Tibial nerve (tissue), 4 donors: ENCODE results near the gene LCN10.

Experiments
- EP300 ChIP-seq, 2 donors: sonication (generic); formaldehyde crosslinking; IDR thresholded peaks; one replicate each; pipeline ENCODE4 v1.6.1; 2017; ENCODE audit warnings: antibody characterized with exemption in 2 of 2, mild to moderate bottlenecking in 1 of 2
- TF ChIP-seq, protein P1 (sequence below), 5 experiments: fragments of 200-600 bp in 3 of 5; fragments of 450-650 bp in 2 of 5; sonication (generic) in 3 of 5; IDR thresholded peaks; one replicate each; pipeline ENCODE4 v1.5.1; 2016 to 2019; ENCODE audit warnings: antibody characterized with exemption in 5 of 5, mild to moderate bottlenecking in 3 of 5, moderate library complexity in 2 of 5

GRCh38 chr9:136740971-136741882, 1.5 kb downstream of the LCN10 start:
- TF ChIP-seq, protein P1, sequence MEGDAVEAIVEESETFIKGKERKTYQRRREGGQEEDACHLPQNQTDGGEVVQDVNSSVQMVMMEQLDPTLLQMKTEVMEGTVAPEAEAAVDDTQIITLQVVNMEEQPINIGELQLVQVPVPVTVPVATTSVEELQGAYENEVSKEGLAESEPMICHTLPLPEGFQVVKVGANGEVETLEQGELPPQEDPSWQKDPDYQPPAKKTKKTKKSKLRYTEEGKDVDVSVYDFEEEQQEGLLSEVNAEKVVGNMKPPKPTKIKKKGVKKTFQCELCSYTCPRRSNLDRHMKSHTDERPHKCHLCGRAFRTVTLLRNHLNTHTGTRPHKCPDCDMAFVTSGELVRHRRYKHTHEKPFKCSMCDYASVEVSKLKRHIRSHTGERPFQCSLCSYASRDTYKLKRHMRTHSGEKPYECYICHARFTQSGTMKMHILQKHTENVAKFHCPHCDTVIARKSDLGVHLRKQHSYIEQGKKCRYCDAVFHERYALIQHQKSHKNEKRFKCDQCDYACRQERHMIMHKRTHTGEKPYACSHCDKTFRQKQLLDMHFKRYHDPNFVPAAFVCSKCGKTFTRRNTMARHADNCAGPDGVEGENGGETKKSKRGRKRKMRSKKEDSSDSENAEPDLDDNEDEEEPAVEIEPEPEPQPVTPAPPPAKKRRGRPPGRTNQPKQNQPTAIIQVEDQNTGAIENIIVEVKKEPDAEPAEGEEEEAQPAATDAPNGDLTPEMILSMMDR (IDR thresholded peaks at IDR 0.05), result no peak
- TF ChIP-seq EP300 (IDR thresholded peaks at IDR 0.05), result peak in 1 of 2 donors; percentile 53
